ENCODE results near the gene SEMA7A.
"Not testable (repeated sequence)": the region's sequence is repeated elsewhere in the genome, so short reads cannot be mapped to it uniquely, and the experiment has no call there.

SEMA7A gene, protein sequence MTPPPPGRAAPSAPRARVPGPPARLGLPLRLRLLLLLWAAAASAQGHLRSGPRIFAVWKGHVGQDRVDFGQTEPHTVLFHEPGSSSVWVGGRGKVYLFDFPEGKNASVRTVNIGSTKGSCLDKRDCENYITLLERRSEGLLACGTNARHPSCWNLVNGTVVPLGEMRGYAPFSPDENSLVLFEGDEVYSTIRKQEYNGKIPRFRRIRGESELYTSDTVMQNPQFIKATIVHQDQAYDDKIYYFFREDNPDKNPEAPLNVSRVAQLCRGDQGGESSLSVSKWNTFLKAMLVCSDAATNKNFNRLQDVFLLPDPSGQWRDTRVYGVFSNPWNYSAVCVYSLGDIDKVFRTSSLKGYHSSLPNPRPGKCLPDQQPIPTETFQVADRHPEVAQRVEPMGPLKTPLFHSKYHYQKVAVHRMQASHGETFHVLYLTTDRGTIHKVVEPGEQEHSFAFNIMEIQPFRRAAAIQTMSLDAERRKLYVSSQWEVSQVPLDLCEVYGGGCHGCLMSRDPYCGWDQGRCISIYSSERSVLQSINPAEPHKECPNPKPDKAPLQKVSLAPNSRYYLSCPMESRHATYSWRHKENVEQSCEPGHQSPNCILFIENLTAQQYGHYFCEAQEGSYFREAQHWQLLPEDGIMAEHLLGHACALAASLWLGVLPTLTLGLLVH

DNA sequence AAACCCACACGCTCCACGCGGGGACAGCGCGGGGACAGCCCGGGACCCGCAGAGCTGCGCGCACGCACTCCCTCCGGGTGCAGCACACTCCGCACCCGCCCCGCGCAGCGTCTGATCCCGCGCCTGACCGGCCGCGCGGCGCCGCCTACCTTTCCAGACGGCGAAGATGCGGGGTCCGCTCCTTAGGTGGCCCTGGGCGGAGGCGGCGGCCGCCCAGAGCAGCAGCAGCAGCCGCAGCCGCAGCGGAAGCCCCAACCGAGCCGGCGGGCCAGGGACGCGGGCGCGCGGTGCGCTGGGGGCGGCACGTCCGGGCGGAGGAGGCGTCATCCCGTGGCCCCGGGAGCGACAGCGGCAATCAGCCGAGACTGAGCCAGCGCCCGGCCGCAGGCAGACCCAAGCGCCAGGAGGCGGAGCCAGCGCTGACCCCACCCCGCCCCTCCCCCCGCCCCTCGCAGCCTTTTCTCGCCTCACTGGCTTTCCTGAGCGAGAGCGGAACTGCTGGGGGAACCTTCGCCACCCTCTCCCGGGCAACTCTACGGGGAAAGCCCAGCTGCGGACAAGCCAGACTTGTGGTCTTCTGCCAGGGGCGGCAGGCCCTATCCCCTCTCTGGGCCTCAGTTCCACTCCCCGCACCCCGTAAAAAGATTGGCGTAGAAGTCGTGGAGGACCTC lies at the start of gene SEMA7A:
Gene SEMA7A (minus strand): TSS at position 367 of the 671 bp plus-strand sequence. CDS start 40 bp downstream, at position 327.
- Histone ChIP-seq H3K4me1 (ENCODE audit: control insufficient read depth, insufficient read depth, low read length) (peaks cover 5% of the 10 kb centered on the region), H3K9ac (ENCODE audit: low read length) (no peak within 1 kb of the TSS), H3K36me3 (ENCODE audit: control insufficient read depth, insufficient read depth, low read length) (no peaks in the 10 kb centered on the region), H3K4me3 (ENCODE audit: low read length) (peak within 1 kb of the TSS; percentile 74), H3K27me3 (ENCODE audit: control insufficient read depth, insufficient read depth, low read length) (peaks cover 23% of the 10 kb centered on the region), H3K27ac (ENCODE audit: low read depth, low read length) (no peak within 1 kb of the TSS)

DNA sequence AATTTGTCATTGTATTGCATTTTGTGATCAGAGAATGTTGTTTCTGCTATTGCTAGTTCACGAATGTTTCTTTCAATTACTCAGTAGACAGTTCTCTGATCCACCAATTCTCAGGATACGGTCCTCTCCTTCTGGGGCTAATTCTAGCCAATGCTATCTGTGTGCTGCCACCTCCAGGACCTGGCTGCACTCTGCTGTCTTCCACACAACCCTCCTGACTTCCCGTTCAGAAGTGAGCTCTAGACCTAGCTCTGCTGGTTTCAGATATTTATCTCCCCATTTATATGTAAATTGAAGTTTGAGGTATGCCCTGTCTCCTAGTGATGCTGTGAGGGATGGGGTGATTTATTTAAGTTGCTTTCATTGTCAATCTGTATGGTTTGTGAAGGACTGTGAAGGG lies 48.9 kb upstream of the SEMA7A start:
- Histone ChIP-seq H3K27me3 (ENCODE audit: control insufficient read depth, insufficient read depth, low read length) (no peaks in the 10 kb centered on the region), H3K4me1 (ENCODE audit: control insufficient read depth, insufficient read depth, low read length) (no peaks in the 10 kb centered on the region), H3K4me3 (ENCODE audit: low read length) (no peak overlapping the region), H3K27ac (ENCODE audit: low read depth, low read length) (no peak overlapping the region), H3K9ac (ENCODE audit: low read length) (no peak overlapping the region), H3K36me3 (ENCODE audit: control insufficient read depth, insufficient read depth, low read length) (no peaks in the 10 kb centered on the region)

- not testable (repeated sequence) for H3K9ac ChIP-seq (ENCODE audit: low read length); H3K4me3 ChIP-seq (ENCODE audit: low read length); H3K27ac ChIP-seq (ENCODE audit: low read depth, low read length); H3K27me3 ChIP-seq (ENCODE audit: control insufficient read depth, insufficient read depth, low read length); H3K36me3 ChIP-seq (ENCODE audit: control insufficient read depth, insufficient read depth, low read length); H3K4me1 ChIP-seq (ENCODE audit: control insufficient read depth, insufficient read depth, low read length)
These were observed 46.6 kb upstream of the SEMA7A start for GRCh38 chr15:74480364-74480763.

DNA sequence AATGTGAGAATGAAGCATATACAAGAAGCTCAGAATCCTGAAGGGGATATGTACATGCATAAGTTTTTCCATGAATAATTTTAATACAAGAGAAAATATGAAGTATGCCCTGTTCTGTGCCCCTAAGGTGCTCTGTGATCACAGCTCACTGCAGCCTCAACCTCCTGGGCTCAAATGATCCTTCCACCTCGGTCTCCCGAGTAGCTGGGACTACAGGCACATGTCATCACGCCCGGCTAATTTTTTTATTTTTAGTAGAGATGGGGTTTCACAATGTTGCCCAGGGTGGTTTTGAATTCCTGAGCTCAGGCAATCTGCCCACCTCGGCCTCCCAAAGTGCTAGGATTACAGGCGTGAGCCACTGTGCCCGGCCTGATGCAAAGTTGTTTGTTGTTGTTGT lies 37.9 kb upstream of the SEMA7A start:
- H3K4me3 ChIP-seq (ENCODE audit: low read length); H3K36me3 ChIP-seq (ENCODE audit: control insufficient read depth, insufficient read depth, low read length); H3K27me3 ChIP-seq (ENCODE audit: control insufficient read depth, insufficient read depth, low read length); H3K9ac ChIP-seq (ENCODE audit: low read length); H3K27ac ChIP-seq (ENCODE audit: low read depth, low read length); H3K4me1 ChIP-seq (ENCODE audit: control insufficient read depth, insufficient read depth, low read length): not testable (repeated sequence)

DNA sequence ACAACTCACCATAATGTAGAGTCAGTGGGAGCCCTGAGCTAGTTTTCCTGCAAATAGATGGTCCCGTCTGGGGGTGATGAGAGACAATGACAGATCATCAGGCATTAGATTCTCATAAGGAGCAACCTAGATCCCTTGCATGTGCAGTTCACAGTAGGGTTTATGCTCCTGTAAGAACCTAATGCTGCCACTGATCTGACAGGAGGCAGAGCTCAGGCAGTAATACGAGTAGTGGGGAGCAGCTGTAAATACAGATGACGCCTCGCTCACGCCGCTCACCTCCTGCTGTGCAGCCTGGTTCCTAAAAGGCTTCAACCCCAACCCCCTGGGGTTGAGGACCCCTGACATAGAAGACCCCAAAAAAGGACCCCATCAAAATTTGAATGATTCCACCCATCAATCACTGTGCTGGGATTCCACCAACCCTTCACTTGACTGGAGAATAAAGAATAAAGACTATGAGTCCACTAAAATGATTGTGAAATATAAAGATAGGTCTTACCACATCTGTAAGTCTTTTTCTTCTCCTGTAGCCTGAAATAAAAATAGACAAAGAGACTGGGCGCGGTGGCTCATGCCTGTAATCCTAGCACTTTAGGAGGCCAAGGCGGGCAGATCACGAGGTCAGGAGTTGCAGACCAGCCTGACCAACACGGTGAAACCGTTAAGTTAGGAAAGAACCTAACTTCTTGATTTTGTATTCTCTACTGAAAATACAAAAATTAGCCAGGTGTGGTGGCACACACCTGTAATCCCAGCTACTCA lies 37.1 kb upstream of the SEMA7A start:
- no peak overlapping the region for H3K4me3 ChIP-seq (ENCODE audit: low read length)
- peaks cover 2% of the 10 kb centered on the region for H3K36me3 ChIP-seq (ENCODE audit: control insufficient read depth, insufficient read depth, low read length)
- no peaks in the 10 kb centered on the region for H3K4me1 ChIP-seq (ENCODE audit: control insufficient read depth, insufficient read depth, low read length)
- no peak overlapping the region for H3K27ac ChIP-seq (ENCODE audit: low read depth, low read length)
- H3K27me3 ChIP-seq (ENCODE audit: control insufficient read depth, insufficient read depth, low read length) = no peaks in the 10 kb centered on the region
- H3K9ac ChIP-seq (ENCODE audit: low read length) = no peak overlapping the region

- no peaks in the 10 kb centered on the region for H3K4me1 ChIP-seq (ENCODE audit: control insufficient read depth, insufficient read depth, low read length)
- H3K27me3 ChIP-seq (ENCODE audit: control insufficient read depth, insufficient read depth, low read length) = no peaks in the 10 kb centered on the region
- no peaks in the 10 kb centered on the region for H3K36me3 ChIP-seq (ENCODE audit: control insufficient read depth, insufficient read depth, low read length)
- no peak overlapping the region for H3K9ac ChIP-seq (ENCODE audit: low read length)
- no peak overlapping the region for H3K4me3 ChIP-seq (ENCODE audit: low read length)
- H3K27ac ChIP-seq (ENCODE audit: low read depth, low read length) = no peak overlapping the region
These were observed 34.7 kb upstream of the SEMA7A start for GRCh38 chr15:74468341-74469032.

DNA sequence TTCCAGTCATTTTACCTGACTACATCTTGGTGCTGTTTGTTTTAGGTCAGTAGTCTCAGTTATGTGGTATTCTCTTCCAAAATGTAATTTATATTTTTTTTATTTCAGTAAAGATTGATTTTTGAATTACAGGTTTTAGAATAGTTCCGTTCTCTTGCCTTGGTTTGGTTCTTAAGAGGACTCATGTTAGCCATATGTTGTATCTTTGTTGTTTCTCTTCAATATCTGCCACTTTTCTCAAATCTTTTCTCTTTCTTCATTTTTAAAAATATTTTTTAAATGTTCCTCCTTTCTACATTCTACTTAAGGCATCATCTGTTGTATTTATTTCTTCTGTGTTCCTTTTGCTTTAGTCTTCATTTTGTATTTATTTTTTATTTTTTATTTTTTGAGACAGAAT lies 32.8 kb upstream of the SEMA7A start:
- Histone ChIP-seq H3K9ac (ENCODE audit: low read length) (no peak overlapping the region), H3K27me3 (ENCODE audit: control insufficient read depth, insufficient read depth, low read length) (no peaks in the 10 kb centered on the region), H3K4me1 (ENCODE audit: control insufficient read depth, insufficient read depth, low read length) (no peaks in the 10 kb centered on the region), H3K27ac (ENCODE audit: low read depth, low read length) (no peak overlapping the region), H3K4me3 (ENCODE audit: low read length) (no peak overlapping the region), H3K36me3 (ENCODE audit: control insufficient read depth, insufficient read depth, low read length) (no peaks in the 10 kb centered on the region)

DNA sequence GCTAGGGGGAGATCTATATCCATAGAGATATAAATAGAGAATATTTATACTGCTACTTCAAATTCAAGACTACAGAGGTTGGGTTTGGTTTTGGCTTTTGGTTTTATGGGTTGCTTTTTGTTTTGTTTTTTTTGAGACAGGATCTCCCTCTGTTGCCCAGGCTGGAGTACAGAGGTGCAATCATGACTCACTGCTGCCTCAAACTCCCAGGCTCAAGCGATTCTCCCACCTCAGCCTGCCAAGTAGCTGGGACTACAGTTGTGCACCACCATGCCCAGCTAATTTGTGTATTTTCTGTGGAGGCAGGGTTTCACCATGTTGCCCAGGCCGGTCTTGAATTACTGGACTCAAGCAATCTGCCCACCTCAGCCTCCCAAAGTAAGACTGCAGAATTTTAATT lies 31.1 kb upstream of the SEMA7A start:
- Histone ChIP-seq H3K9ac (ENCODE audit: low read length) (no peak overlapping the region), H3K27ac (ENCODE audit: low read depth, low read length) (no peak overlapping the region), H3K4me1 (ENCODE audit: control insufficient read depth, insufficient read depth, low read length) (peaks cover 6% of the 10 kb centered on the region), H3K27me3 (ENCODE audit: control insufficient read depth, insufficient read depth, low read length) (no peaks in the 10 kb centered on the region), H3K36me3 (ENCODE audit: control insufficient read depth, insufficient read depth, low read length) (no peaks in the 10 kb centered on the region), H3K4me3 (ENCODE audit: low read length) (no peak overlapping the region)

- no peak overlapping the region for H3K9ac ChIP-seq (ENCODE audit: low read length)
- no peak overlapping the region for H3K27ac ChIP-seq (ENCODE audit: low read depth, low read length)
These were observed 30.5 kb upstream of the SEMA7A start for GRCh38 chr15:74464216-74464615.

GRCh38 chr15:74463634-74464033 lies 29.9 kb upstream of the SEMA7A start:
- H3K4me1 ChIP-seq (ENCODE audit: control insufficient read depth, insufficient read depth, low read length) = peaks cover 6% of the 10 kb centered on the region
- no peak overlapping the region for H3K27ac ChIP-seq (ENCODE audit: low read depth, low read length)
- no peak overlapping the region for H3K4me3 ChIP-seq (ENCODE audit: low read length)
- H3K36me3 ChIP-seq (ENCODE audit: control insufficient read depth, insufficient read depth, low read length) = no peaks in the 10 kb centered on the region
- no peaks in the 10 kb centered on the region for H3K27me3 ChIP-seq (ENCODE audit: control insufficient read depth, insufficient read depth, low read length)
- H3K9ac ChIP-seq (ENCODE audit: low read length) = no peak overlapping the region

More at GRCh38 chr15:74464216-74464615, 30.5 kb upstream of the SEMA7A start:
- no peaks in the 10 kb centered on the region for H3K36me3 ChIP-seq (ENCODE audit: control insufficient read depth, insufficient read depth, low read length)
- H3K4me1 ChIP-seq (ENCODE audit: control insufficient read depth, insufficient read depth, low read length) = peaks cover 6% of the 10 kb centered on the region
- no peak overlapping the region for H3K4me3 ChIP-seq (ENCODE audit: low read length)
- no peaks in the 10 kb centered on the region for H3K27me3 ChIP-seq (ENCODE audit: control insufficient read depth, insufficient read depth, low read length)

GRCh38 chr15:74461847-74462511 lies 28.2 kb upstream of the SEMA7A start:
- H3K36me3 ChIP-seq (ENCODE audit: control insufficient read depth, insufficient read depth, low read length) = no peaks in the 10 kb centered on the region
- no peaks in the 10 kb centered on the region for H3K27me3 ChIP-seq (ENCODE audit: control insufficient read depth, insufficient read depth, low read length)
- peak overlapping the region; percentile 92 for H3K4me3 ChIP-seq (ENCODE audit: low read length)
- H3K4me1 ChIP-seq (ENCODE audit: control insufficient read depth, insufficient read depth, low read length) = peaks cover 6% of the 10 kb centered on the region
- no peak overlapping the region for H3K9ac ChIP-seq (ENCODE audit: low read length)
- no peak overlapping the region for H3K27ac ChIP-seq (ENCODE audit: low read depth, low read length)
